Neural progenitor cell (in vitro differentiated cells): Measurements from ENCODE around the gene ACBD3. TPM values are rescaled to one million over a fixed set of nuclear protein-coding genes. Genes with fewer than 3 reads are reported as not detected.
A peak's percentile ranks its signal among the peaks of the same experiment; 100 is the strongest.

Experiments
- DNase-seq: peaks from one replicate; pipeline ENCODE4 v3.0.0-alpha.2; 2016; ENCODE audit warnings: low spot score
- H2AFZ ChIP-seq: fragments of 200-600 bp; sonication (generic); replicated peaks from 2 replicates; pipeline ENCODE4 v1.6.1; 2016; ENCODE audit warnings: antibody characterized with exemption
- H3F3A ChIP-seq: fragments of 200-600 bp; sonication (generic); 2 replicates; pipeline ENCODE4 v1.6.1; 2016; ENCODE audit warnings: antibody characterized with exemption, low read depth
- H3K27ac ChIP-seq: fragments of 200-600 bp; sonication (generic); 2 replicates; pipeline ENCODE4 v1.5.1; 2016; ENCODE audit warnings: mild to moderate bottlenecking
- H3K27me3 ChIP-seq: fragments of 200-600 bp; sonication (generic); 2 replicates; pipeline ENCODE4 v1.6.1; 2016; ENCODE audit warnings: mild to moderate bottlenecking, moderate library complexity
- H3K36me3 ChIP-seq: fragments of 200-600 bp; sonication (generic); 2 replicates; pipeline ENCODE4 v1.5.1; 2016
- H3K4me1 ChIP-seq: fragments of 200-600 bp; sonication (generic); 2 replicates; pipeline ENCODE4 v1.6.1; 2016; ENCODE audit warnings: mixed run types
- H3K4me2 ChIP-seq: fragments of 200-600 bp; sonication (generic); 2 replicates; pipeline ENCODE4 v1.6.1; 2016
- H3K4me3 ChIP-seq: fragments of 200-600 bp; sonication (generic); 2 replicates; pipeline ENCODE4 v1.5.1; 2016
- H3K79me2 ChIP-seq: fragments of 200-600 bp; sonication (generic); 2 replicates; pipeline ENCODE4 v1.6.1; 2016; ENCODE audit warnings: low read depth
- H3K9ac ChIP-seq: fragments of 200-600 bp; sonication (generic); 2 replicates; pipeline ENCODE4 v1.6.1; 2016
- H3K9me3 ChIP-seq: fragments of 200-600 bp; sonication (generic); 2 replicates; pipeline ENCODE4 v1.5.1; 2016; ENCODE audit warnings: low read depth
- H4K20me1 ChIP-seq: fragments of 200-600 bp; sonication (generic); 2 replicates; pipeline ENCODE4 v1.6.1; 2016; ENCODE audit warnings: low read depth
- H3K27ac Mint-ChIP-seq: 3 replicates; pipeline ENCODE4 v1.8.0; 2021; ENCODE audit warnings: mixed read lengths
- H3K27me3 Mint-ChIP-seq: 2 replicates; pipeline ENCODE4 v1.8.0; 2022; ENCODE audit warnings: low read depth, mild to moderate bottlenecking, inconsistent platforms, moderate library complexity, mixed read lengths; ENCODE audit not compliant: insufficient read depth
- H3K36me3 Mint-ChIP-seq: 3 replicates; pipeline ENCODE4 v1.8.0; 2021; ENCODE audit warnings: mixed read lengths
- H3K4me1 Mint-ChIP-seq: 3 replicates; pipeline ENCODE4 v1.8.0; 2021; ENCODE audit warnings: mixed read lengths
- H3K4me3 Mint-ChIP-seq: 3 replicates; pipeline ENCODE4 v1.8.0; 2021; ENCODE audit warnings: mild to moderate bottlenecking, moderate library complexity, mixed read lengths
- H3K9me3 Mint-ChIP-seq: 3 replicates; pipeline ENCODE4 v1.8.0; 2020; ENCODE audit warnings: mixed read lengths
- EZH2 ChIP-seq: fragments of 200-600 bp; sonication (generic); IDR thresholded peaks from 2 replicates; pipeline ENCODE4 v1.6.1; 2017; ENCODE audit warnings: antibody characterized with exemption, mild to moderate bottlenecking, moderate library complexity
- EZH2phosphoT487 ChIP-seq: fragments of 200-600 bp; sonication (generic); IDR thresholded peaks from 2 replicates; pipeline ENCODE4 v1.6.1; 2017; ENCODE audit warnings: antibody characterized with exemption
- total RNA-seq: library from RNA; depleted of rRNA; stranded (reverse); fragments of >200 nt; gene quantifications from 2 replicates; pipeline ENCODE4 v1.2.3, GENCODE V29; 2015; ENCODE audit warnings: low replicate concordance
- TF ChIP-seq, protein P1 (sequence below): fragments of 200-600 bp; sonication (generic); IDR thresholded peaks from 2 replicates; pipeline ENCODE4 v1.5.1; 2017; ENCODE audit warnings: antibody characterized with exemption, mild to moderate bottlenecking

ACBD3 gene
- total RNA-seq, 1 donor from 2014 or later = 32.3 TPM

DNA sequence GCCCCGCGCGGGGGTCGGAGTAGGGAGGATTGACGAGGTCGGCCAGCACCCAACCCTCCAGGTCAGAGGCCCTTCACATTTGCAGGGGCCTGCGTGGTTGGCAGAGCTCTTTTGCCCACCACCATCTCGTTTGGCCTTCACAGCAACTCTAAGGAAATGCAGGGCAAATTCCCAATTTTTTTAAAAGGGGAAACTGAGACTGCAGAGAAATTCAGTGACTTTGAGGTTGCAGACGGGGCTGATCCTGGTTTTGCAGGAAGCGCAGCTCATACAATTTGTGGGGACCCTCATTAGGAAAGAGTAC is 430 bp upstream of the ACBD3 start:
- Histone ChIP-seq H3K4me3 (peak overlapping the region; percentile 78), H4K20me1 (peaks cover 30% of the 10 kb centered on the region), H3K9ac (peak overlapping the region; percentile 76), H2AFZ (peak overlapping the region; percentile 92), H3K27ac (peak overlapping the region; percentile 51), H3K9me3 (no peaks in the 10 kb centered on the region), H3K79me2 (peaks cover 46% of the 10 kb centered on the region), H3F3A (peaks cover 15% of the 10 kb centered on the region), H3K36me3 (no peaks in the 10 kb centered on the region), H3K4me1 (peaks cover 15% of the 10 kb centered on the region), H3K27me3 (no peaks in the 10 kb centered on the region), H3K4me2 (peak overlapping the region; percentile 97)
- Mint-ChIP-seq H3K27ac (peak overlapping the region; percentile 29), H3K36me3 (peaks cover 4% of the 10 kb centered on the region), H3K4me3 (peak overlapping the region; percentile 94), H3K27me3 (peaks cover 2% of the 10 kb centered on the region), H3K4me1 (peaks cover 28% of the 10 kb centered on the region), H3K9me3 (no peaks in the 10 kb centered on the region)
- DNase-seq = no peak
- TF ChIP-seq EZH2phosphoT487 (no peak), EZH2 (no peak)
- TF ChIP-seq, protein P1, sequence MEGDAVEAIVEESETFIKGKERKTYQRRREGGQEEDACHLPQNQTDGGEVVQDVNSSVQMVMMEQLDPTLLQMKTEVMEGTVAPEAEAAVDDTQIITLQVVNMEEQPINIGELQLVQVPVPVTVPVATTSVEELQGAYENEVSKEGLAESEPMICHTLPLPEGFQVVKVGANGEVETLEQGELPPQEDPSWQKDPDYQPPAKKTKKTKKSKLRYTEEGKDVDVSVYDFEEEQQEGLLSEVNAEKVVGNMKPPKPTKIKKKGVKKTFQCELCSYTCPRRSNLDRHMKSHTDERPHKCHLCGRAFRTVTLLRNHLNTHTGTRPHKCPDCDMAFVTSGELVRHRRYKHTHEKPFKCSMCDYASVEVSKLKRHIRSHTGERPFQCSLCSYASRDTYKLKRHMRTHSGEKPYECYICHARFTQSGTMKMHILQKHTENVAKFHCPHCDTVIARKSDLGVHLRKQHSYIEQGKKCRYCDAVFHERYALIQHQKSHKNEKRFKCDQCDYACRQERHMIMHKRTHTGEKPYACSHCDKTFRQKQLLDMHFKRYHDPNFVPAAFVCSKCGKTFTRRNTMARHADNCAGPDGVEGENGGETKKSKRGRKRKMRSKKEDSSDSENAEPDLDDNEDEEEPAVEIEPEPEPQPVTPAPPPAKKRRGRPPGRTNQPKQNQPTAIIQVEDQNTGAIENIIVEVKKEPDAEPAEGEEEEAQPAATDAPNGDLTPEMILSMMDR = no peak

DNA sequence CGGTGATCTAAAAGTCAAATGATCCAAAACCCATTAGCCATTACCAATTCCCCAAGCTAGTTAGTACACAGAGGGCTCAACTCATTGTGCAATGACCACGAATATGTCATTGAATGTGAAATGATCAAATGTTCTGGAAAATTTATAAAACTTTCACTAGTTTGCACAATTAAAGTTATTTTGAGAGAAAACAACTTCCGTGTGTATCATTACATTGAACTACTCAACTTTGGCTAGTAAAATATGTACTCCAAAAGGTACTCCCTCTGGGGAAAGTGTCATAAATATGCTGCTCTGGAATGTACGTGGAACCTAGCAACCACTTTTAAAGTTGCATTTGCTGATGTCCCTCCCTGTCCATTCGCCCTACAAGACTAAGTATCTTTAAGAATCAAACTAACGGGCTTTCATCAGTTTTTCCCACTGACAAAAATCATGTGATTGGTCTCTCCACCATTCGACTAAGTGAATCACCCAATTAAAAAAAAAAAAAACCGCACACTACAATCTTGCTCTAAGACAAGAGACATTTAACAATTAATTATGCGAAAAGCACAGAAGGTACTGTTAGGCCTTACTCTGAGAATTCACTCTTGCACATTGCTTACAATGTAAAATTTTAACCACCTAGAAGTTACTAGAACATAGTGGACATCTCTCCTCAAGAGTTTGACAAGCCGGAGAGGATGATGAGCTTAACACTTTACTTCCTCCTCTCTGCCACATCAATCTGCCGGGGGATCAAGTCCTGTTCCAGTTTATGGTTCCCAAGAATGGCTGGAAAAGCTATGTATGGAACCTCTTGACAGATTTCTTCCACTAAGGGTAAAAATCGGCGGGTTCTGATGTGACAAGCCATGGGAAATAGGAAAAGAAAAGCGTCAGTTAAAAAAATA is 1.2 kb downstream of the ACBD3 start:
- Histone ChIP-seq H3K27ac (no peak overlapping the region), H3F3A (peaks cover 15% of the 10 kb centered on the region), H3K4me1 (peaks cover 15% of the 10 kb centered on the region), H3K36me3 (no peaks in the 10 kb centered on the region), H3K4me2 (peak overlapping the region; percentile 97), H3K27me3 (no peaks in the 10 kb centered on the region), H3K9ac (peak overlapping the region; percentile 76), H3K79me2 (peaks cover 62% of the 10 kb centered on the region), H4K20me1 (peaks cover 35% of the 10 kb centered on the region), H2AFZ (no peak overlapping the region), H3K9me3 (no peaks in the 10 kb centered on the region), H3K4me3 (peak overlapping the region; percentile 78)
- Mint-ChIP-seq H3K27ac (peak overlapping the region; percentile 93), H3K27me3 (peaks cover 2% of the 10 kb centered on the region), H3K4me1 (peaks cover 31% of the 10 kb centered on the region), H3K36me3 (peaks cover 7% of the 10 kb centered on the region), H3K4me3 (peak overlapping the region; percentile 98), H3K9me3 (no peaks in the 10 kb centered on the region)
- DNase-seq = no peak
- no peak for TF ChIP-seq EZH2phosphoT487
- no peak for TF ChIP-seq EZH2
- TF ChIP-seq, protein P1 = no peak

DNA sequence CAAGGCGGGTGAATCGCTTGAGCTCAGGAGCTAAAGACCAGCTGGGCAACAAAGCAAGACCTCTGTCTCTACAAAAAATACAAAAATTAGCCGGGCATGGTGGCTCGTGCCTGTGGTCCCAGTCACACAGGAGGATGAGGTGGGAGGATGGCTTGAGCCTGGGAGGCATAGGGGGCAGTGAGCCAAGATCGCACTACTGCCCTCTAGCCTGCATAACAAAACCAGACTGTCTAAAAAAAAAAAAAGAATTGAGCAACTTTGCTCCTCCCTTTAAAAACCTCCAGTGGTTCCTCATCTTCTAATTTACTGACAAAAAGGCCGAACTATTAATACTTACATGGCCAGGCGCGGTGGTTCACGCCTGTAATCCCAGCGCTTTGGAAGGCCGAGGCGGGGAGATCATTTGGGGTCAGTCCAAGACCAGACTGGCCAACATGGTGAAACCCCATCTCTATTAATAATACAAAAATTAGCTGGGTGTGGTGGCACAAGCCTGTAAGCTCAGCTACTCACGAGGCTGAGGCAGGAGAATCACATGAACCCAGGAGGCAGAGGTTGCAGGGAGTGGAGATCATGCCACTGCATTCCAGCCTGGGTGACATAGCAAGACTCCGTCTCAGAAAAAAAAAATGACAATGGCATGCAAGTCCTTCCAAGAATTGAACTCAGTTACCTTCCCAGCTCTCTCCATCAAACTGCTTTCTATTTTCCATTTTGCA is 4.4 kb downstream of the ACBD3 start:
- no peak overlapping the region for H3K4me2 ChIP-seq
- no peak overlapping the region for H3K27ac ChIP-seq
- H3K27me3 ChIP-seq = no peaks in the 10 kb centered on the region
- H3K79me2 ChIP-seq = peaks cover 94% of the 10 kb centered on the region
- Mint-ChIP-seq H3K4me1 (peaks cover 28% of the 10 kb centered on the region), H3K27ac (no peak overlapping the region), H3K27me3 (peaks cover 2% of the 10 kb centered on the region), H3K36me3 (peaks cover 15% of the 10 kb centered on the region), H3K9me3 (no peaks in the 10 kb centered on the region), H3K4me3 (no peak overlapping the region)
- no peak overlapping the region for H3K9ac ChIP-seq
- H4K20me1 ChIP-seq = peaks cover 39% of the 10 kb centered on the region
- H3F3A ChIP-seq = peaks cover 13% of the 10 kb centered on the region
- H3K4me3 ChIP-seq = no peak overlapping the region
- H2AFZ ChIP-seq = no peak overlapping the region
- no peaks in the 10 kb centered on the region for H3K9me3 ChIP-seq
- TF ChIP-seq EZH2 (no peak), EZH2phosphoT487 (no peak)
- TF ChIP-seq, protein P1 = peak; percentile 44
- peaks cover 13% of the 10 kb centered on the region for H3K4me1 ChIP-seq
- no peaks in the 10 kb centered on the region for H3K36me3 ChIP-seq
- DNase-seq = peak; percentile 33
